GM21447 (cell line): Measurements from ENCODE around the gene TUBGCP5.
"Not testable (repeated sequence)": the region's sequence is repeated elsewhere in the genome, so short reads cannot be mapped to it uniquely, and the experiment has no call there.

ENCODE experiments used
- ATAC-seq: cut with Tn5 transposase; IDR thresholded peaks from one replicate; pipeline ENCODE4 v1.9.1; 2021; ENCODE audit not compliant: unreplicated experiment

TUBGCP5 gene

DNA sequence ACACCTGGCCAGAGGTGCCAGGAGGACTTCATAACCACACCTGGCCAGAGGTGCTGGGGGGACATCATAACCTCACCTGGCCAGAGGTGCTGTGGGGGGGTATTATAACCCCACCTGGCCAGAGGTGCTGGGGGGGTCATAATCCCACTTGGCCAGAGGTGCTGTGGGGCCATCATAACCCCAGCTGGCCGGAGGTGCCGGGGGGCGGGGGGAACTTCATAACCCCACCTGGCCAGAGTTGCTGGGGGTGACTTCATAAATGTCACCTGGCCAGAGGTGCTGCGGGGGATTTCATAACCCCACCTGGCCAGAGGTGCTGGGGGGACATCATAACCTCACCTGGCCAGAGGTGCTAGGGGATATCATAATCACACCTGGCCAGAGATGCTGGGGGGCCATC is 4.2 kb upstream of the TUBGCP5 start:
- not testable (repeated sequence) for ATAC-seq

DNA sequence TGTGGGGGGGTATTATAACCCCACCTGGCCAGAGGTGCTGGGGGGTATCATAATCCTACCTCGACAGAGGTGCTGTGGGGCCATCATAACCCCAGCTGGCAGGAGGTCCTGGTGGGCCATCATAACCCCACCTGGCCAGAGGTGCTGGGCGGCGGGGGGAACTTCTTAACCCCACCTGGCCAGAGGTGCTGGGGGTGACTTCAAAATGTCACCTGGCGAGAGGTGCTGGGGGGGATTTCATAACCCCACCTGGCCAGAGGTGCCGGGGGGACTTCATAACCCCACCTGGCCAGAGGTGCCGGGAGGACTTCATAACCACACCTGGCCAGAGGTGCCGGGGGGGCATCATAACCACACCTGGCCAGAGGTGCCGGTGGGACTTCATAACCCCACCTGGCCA is 2.4 kb upstream of the TUBGCP5 start:
- ATAC-seq = not testable (repeated sequence)

- ATAC-seq = peak; percentile 26
Observed at GRCh38 chr15:23039917-23040281, 530 bp upstream of the TUBGCP5 start.

- ATAC-seq = peak; percentile 19
Observed at GRCh38 chr15:23038726-23039142, 635 bp downstream of the TUBGCP5 start.

- ATAC-seq = no peak
Observed at GRCh38 chr15:23035964-23036566, 3.3 kb downstream of the TUBGCP5 start.

- ATAC-seq = no peak
Observed at GRCh38 chr15:23033979-23034378, 5.4 kb downstream of the TUBGCP5 start.

DNA sequence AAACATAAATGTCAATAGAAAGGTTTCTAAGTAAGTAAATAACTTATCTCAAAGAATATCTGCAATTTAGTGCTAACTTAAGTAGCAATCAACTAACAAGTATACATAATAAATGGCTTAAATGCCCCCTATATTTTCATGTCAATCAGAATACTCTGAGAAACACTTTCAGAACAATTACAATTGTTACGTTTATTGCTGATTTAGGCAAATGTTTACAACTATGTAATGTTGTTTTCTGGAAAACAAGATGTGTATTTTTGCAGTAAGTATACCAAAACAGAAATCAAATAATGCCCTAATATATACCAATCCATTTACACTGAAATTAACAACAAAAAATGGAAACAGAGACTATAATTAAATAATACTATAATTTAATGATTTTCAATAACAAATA is 13.2 kb downstream of the TUBGCP5 start:
- no peak for ATAC-seq

- ATAC-seq = no peak
Observed at GRCh38 chr15:23022156-23022555, 17.2 kb downstream of the TUBGCP5 start.

DNA sequence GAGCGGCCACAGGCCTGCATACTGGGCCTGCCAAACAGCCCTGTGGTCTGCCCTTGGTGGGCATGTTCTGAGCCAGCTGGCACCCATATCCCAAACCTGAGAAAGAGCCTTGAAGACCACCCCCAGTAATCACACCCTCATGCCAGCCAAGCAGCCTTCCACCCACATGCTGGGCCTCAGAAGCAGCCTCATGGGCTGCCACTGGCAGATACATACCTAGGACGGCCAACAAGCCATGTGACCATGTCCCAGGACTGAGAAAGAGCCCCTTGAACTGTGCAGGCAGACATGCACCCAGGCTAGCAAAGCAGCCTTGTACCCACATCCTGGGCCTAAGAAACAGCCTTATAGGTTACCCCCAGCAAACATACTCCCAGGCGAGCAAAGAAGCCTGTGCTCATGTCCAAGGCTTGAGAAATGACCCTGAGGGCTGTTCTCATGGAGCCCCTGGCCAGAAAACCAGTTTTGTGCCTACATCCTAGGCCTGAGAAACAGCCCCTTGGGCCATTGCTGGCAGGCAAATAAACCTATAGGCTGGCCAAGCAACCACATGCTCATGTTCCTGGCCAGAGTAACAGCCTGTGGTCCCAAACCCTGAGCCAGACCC is 24.9 kb downstream of the TUBGCP5 start:
- no peak for ATAC-seq

GRCh38 chr15:23013681-23014080 is 25.7 kb downstream of the TUBGCP5 start:
- ATAC-seq = no peak

- not testable (repeated sequence) for ATAC-seq
Observed at GRCh38 chr15:23012616-23013015, 26.8 kb downstream of the TUBGCP5 start.

DNA sequence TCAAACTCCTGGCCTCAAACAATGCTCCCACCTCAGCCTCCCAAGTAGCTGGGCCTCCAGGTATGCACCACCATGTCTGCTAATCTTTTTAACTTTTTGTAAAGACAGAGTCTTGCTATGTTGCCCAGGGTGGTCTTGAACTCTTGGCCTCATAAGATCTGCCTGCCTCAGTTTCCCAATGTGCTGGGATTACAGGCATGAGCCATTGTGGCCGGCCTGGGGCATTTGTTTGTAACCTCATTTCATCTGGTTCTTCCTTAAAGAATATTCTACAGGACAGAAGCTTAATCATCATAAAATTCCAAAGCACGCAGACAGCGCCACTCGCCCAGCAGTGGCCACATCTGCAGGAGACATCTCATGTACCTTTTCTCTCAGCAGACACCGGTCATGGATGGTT is 35.6 kb downstream of the TUBGCP5 start:
- no peak for ATAC-seq

DNA sequence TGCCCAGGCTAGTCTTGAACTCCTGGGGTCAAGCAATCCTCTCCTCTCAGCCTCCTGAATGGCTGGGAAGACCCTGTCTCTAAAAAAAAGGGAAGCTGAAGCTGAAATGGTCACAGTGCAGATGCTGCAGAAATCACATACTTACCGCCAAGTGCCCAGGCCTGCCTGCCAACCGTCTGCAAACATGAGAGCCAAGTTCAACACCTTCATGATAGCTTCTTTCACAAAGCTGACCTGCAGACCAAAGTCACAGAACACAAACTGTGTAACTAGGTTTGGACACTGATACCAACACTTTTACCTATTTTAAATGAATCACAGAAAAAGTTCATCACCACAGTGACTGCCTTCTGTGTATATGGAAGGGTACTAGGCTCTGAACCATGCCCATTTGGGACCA is 36.4 kb downstream of the TUBGCP5 start:
- ATAC-seq = no peak

DNA sequence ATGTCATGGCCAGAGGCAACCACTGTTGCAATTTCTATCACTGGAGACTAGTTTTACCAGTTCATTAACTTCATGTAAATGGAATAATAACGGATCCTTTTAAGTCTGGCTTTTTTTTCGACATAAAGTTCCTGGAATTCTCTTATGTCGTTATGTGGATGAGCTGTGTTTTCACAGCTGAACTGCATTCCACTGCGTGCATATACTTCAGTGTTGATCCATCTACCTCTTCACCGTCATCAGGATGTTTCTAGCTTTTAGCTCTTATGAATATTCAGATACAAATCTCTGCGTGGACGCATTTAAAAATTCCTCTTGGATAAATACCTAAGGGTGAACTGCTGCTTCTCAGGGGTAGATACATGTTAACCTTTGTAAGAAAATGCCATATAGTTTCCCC is 43.6 kb downstream of the TUBGCP5 start:
- ATAC-seq = no peak

GRCh38 chr15:22992024-22992326 is 47.4 kb downstream of the TUBGCP5 start:
- ATAC-seq = no peak

- no peak for ATAC-seq
Observed at GRCh38 chr15:22989576-22990477, 49.5 kb downstream of the TUBGCP5 start.

DNA sequence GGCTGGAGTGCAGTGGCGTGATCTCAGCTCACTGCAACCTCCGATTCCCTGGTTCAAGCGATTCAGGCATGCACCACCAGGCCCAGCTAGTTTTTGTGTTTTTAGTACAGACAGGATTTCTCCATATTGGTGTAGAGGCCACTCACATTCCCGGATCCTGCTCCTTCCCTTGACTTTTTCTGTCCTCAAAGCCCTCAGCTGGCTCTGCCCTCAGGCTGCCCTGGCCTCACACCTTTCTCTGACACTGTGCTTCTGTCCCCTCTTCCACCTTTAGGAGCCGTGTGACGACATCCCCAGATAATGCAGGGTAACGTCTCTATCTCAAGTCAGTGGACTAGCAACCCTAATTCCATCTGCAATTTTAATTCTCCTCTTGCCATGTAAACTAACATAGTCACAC is 50.6 kb downstream of the TUBGCP5 start:
- no peak for ATAC-seq

GRCh38 chr15:22981931-22982330 is 57.4 kb downstream of the TUBGCP5 start:
- not testable (repeated sequence) for ATAC-seq

GRCh38 chr15:22981051-22981840 is 58.1 kb downstream of the TUBGCP5 start:
- no peak for ATAC-seq

DNA sequence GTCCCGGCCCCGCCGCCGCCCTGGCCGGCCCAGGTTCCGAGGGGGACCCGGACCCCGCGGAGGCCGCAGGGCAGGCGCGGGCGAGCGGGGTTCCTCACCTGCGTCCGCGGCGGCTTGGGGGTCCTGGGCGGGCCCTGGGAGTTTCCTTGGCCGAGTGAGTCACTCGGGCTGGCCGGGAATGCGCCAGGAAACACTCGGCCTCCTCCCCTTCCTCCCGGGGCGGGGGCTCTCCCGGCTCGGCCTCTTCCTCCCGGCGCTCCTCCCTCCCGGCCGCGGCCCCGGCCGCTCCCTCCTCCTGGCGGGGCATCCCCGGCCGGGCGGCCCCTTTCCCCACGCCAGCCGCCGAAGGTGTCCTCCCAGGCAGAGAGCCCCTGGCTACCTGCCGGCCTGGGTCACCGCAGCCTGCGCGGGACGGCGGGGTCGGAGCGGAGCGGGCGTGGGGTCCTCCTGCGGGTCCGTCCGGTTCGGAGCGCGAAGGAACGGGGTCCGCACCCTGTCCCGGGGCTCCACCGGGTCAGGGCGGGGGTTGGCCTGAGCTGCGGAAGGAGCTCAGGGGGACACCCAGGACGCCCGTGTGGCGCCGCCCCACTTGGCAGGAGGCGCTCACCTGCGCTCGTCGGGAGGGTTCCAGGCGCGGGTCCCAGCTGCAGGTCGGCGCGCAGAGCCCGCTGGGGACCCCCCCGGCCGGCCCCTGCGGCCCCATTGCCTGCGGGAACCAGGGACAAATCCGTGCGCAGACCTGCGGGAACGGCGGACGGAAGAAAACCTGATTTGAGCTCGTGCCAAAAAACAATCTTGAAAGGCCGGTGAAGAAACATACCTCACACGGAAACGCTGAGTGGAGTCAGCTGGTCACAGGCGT is 58.9 kb downstream of the TUBGCP5 start, which contains the start of gene CYFIP1:
Gene CYFIP1, minus strand, starts transcription at position 180 of the 862 bp plus-strand sequence. CDS start 33,083 bp downstream, outside the sequence.
- ATAC-seq = peak; percentile 52
